ENCODE results near the gene ATP12A. TPM values are rescaled to one million over a fixed set of nuclear protein-coding genes. Genes with fewer than 3 reads are reported as not detected.

ATP12A gene
- polyA plus RNA-seq, 2 of the 4 experiments (the other 2 are of a cell fraction), result not detected

GRCh38 chr13:24668955-24669582 lies 11.1 kb upstream of the ATP12A start:
- FAIRE-seq, result no peak
- 0 out of 3 replicates have a peak, but pooled peaks cover 3% of the 10 kb centered on the region for H3K4me1 ChIP-seq
- no peak for ATAC-seq
- H3K27ac ChIP-seq, result no peak overlapping the region
- H3K4me3 ChIP-seq, result no peak overlapping the region
- no peak for TF ChIP-seq RNF2 (IDR thresholded peaks at IDR 0.05; ENCODE audit: borderline replicate concordance, low read depth)
- TF ChIP-seq ZSCAN20 (CRISPR knock-in tag; IDR thresholded peaks at IDR 0.05), result no peak
- TF ChIP-seq TP53 (CRISPR knock-in tag; IDR thresholded peaks at IDR 0.05), result no peak
- TF ChIP-seq RCOR1 (IDR thresholded peaks at IDR 0.05; ENCODE audit: low read depth, low read length), result no peak
- TF ChIP-seq JUNB (IDR thresholded peaks at IDR 0.05), result no peak
- TF ChIP-seq FOSB (CRISPR knock-in tag; IDR thresholded peaks at IDR 0.05), result no peak
- no peak for TF ChIP-seq HMGXB4 (CRISPR knock-in tag; IDR thresholded peaks at IDR 0.05; ENCODE audit: borderline replicate concordance)
- no peak for TF ChIP-seq BCL3 (IDR thresholded peaks at IDR 0.05)
- no peak for TF ChIP-seq EHMT2 (IDR thresholded peaks at IDR 0.05; ENCODE audit: low read depth)
- TF ChIP-seq ZFP36 (IDR thresholded peaks at IDR 0.05; ENCODE audit: borderline replicate concordance, partially characterized antibody), result no peak
- TF ChIP-seq FOXS1 (CRISPR knock-in tag; IDR thresholded peaks at IDR 0.05), result no peak
- TF ChIP-seq HDAC2 (IDR thresholded peaks at IDR 0.05), result no peak
- TF ChIP-seq CEBPB (IDR thresholded peaks at IDR 0.05), result no peak
- TF ChIP-seq CTCF (IDR thresholded peaks at IDR 0.05), result no peak
- TF ChIP-seq ELK1 (IDR thresholded peaks at IDR 0.05; ENCODE audit: low read depth, low read length), result no peak
- no peak for TF ChIP-seq RARB (CRISPR knock-in tag; IDR thresholded peaks at IDR 0.05)
- TF ChIP-seq KDM5A (IDR thresholded peaks at IDR 0.05), result no peak
- H3K4me2 ChIP-seq, result no peak overlapping the region
- ChIA-PET CTCF (no interaction called here), POLR2A (no interaction called here)
- no peaks in the 10 kb centered on the region for H3K9me3 ChIP-seq
- DNase-seq (ENCODE audit: low read depth in 1 of 2, low spot score in 1 of 2), result no peak
- WGBS (ENCODE audit: missing lambda C conversion rate), result 43% methylated on average over 4 of the region's 5 CpGs

GRCh38 chr13:24670174-24670573 lies 10.0 kb upstream of the ATP12A start:
- H3K4me3 ChIP-seq, result no peak overlapping the region
- no peak for ATAC-seq
- TF ChIP-seq HOXA7 (CRISPR knock-in tag; IDR thresholded peaks at IDR 0.05) (no peak), EHMT2 (IDR thresholded peaks at IDR 0.05; ENCODE audit: low read depth) (no peak), JUN (IDR thresholded peaks at IDR 0.05) (no peak), TFCP2L1 (CRISPR knock-in tag; IDR thresholded peaks at IDR 0.05) (no peak), RAD21 (conservative IDR thresholded peaks at IDR 0.05 in 1 of 2, IDR thresholded peaks at IDR 0.05 in 1 of 2) (no peak), EP300 (IDR thresholded peaks at IDR 0.05) (no peak), CBX2 (IDR thresholded peaks at IDR 0.05; ENCODE audit: borderline replicate concordance, low read depth) (no peak), FOXS1 (CRISPR knock-in tag; IDR thresholded peaks at IDR 0.05) (no peak), HOXB13 (CRISPR knock-in tag; IDR thresholded peaks at IDR 0.05; ENCODE audit: low read depth) (no peak), NPAS2 (CRISPR knock-in tag; IDR thresholded peaks at IDR 0.05; ENCODE audit: borderline replicate concordance) (no peak)
- H3K9me3 ChIP-seq, result no peaks in the 10 kb centered on the region
- FAIRE-seq, result no peak
- 52% methylated on average over 7 of the region's 7 CpGs for WGBS (ENCODE audit: missing lambda C conversion rate)
- POLR2A ChIA-PET, result no interaction called here
- H3K4me1 ChIP-seq, result 0 out of 3 replicates have a peak, but pooled peaks cover 3% of the 10 kb centered on the region
- DNase-seq (ENCODE audit: low read depth in 1 of 2, low spot score in 1 of 2), result no peak
- H3K4me2 ChIP-seq, result no peak overlapping the region
- CTCF ChIA-PET, result interaction anchor here (0.8 to 1.2 kb wide), 3 partner anchors 13 to 64 kb away, joined by 3 to 4 read pairs (median 3); no protein-coding TSS in a partner anchor
- no peak overlapping the region for H3K27ac ChIP-seq
